SK-N-SH (cell line): ENCODE results near the gene ZSWIM5. TPM values are rescaled to one million over a fixed set of nuclear protein-coding genes. Genes with fewer than 3 reads are reported as not detected.
"Not testable (repeated sequence)": the region's sequence is repeated elsewhere in the genome, so short reads cannot be mapped to it uniquely, and the experiment has no call there.

ENCODE experiments used
- CTCF ChIA-PET: fragments of 300-600, 350-600 bp; formaldehyde crosslinking; extraction: SDS; loops from one replicate; lab custom pipeline; 2021; lab: Yijun Ruan, JAX
- POLR2A ChIA-PET: fragments of 350-600 bp; sonication (Branson Sonifier 250); formaldehyde crosslinking; extraction: SDS; loops from one replicate; lab custom pipeline; 2020; ENCODE audit warnings: antibody characterized with exemption, inconsistent platforms; lab: Yijun Ruan, JAX
- DNase-seq: peaks from one replicate; pipeline ENCODE4 v3.0.0; 2012
- H2AFZ ChIP-seq: fragments of 200-600 bp; sonication (generic); 2 replicates; pipeline ENCODE4 v1.8.1; 2016; ENCODE audit warnings: antibody characterized with exemption, mild to moderate bottlenecking, low read depth
- H3F3A ChIP-seq: fragments of 200-600 bp; sonication (generic); replicated peaks from 2 replicates; pipeline ENCODE3; 2016; ENCODE audit warnings: antibody characterized with exemption, mild to moderate bottlenecking; ENCODE audit not compliant: insufficient read depth
- H3K27ac ChIP-seq, 2 experiments: fragments of 200-500 bp in 1 of 2; fragments of 200-600 bp in 1 of 2; sonication (Bioruptor generic) in 1 of 2; sonication (generic), shearing (Covaris generic) in 1 of 2; 2 replicates each; pipeline versions ENCODE4 v1.5.1 to v1.6.1; 2014 to 2016; ENCODE audit warnings: low read depth in 2 of 2, inconsistent platforms in 1 of 2, low read length in 1 of 2, mild to moderate bottlenecking in 1 of 2, mixed read lengths in 1 of 2
- H3K27me3 ChIP-seq: fragments of 200-600 bp; sonication (generic), shearing (Covaris generic); 2 replicates; pipeline ENCODE4 v1.6.1; 2016; ENCODE audit warnings: mixed run types; ENCODE audit not compliant: insufficient read depth
- H3K36me3 ChIP-seq, 2 experiments: fragments of 200-500 bp in 1 of 2; fragments of 200-600 bp in 1 of 2; sonication (Bioruptor generic) in 1 of 2; sonication (generic) in 1 of 2; replicated peaks in 1 of 2; 2 replicates each; pipeline versions ENCODE3 to v1.5.1; 2014 to 2016; ENCODE audit warnings: low read length in 1 of 2, mild to moderate bottlenecking in 1 of 2; ENCODE audit not compliant: insufficient read depth in 2 of 2, control insufficient read depth in 1 of 2
- H3K4me1 ChIP-seq, 2 experiments: fragments of 200-500 bp in 1 of 2; fragments of 200-600 bp in 1 of 2; sonication (Bioruptor generic) in 1 of 2; sonication (generic), shearing (Covaris generic) in 1 of 2; 2 replicates each; pipeline versions ENCODE4 v1.5.1 to v1.6.1; 2014 to 2016; ENCODE audit warnings: low read depth in 1 of 2, low read length in 1 of 2, mixed run types in 1 of 2; ENCODE audit not compliant: insufficient read depth in 2 of 2, control insufficient read depth in 1 of 2
- H3K4me2 ChIP-seq: fragments of 200-600 bp; sonication (generic), shearing (Covaris generic); 2 replicates; pipeline ENCODE4 v1.6.1; 2017; ENCODE audit warnings: mixed run types
- H3K4me3 ChIP-seq, 2 experiments: fragments of 200-500 bp in 1 of 2; fragments of 200-600 bp in 1 of 2; sonication (Bioruptor generic) in 1 of 2; sonication (generic), shearing (Covaris generic) in 1 of 2; 2 replicates each; pipeline versions ENCODE4 v1.5.1 to v1.8.1; 2014 to 2016; ENCODE audit warnings: low read depth in 2 of 2, inconsistent platforms in 1 of 2, low read length in 1 of 2, mild to moderate bottlenecking in 1 of 2, mixed read lengths in 1 of 2, moderate library complexity in 1 of 2
- H3K79me2 ChIP-seq: fragments of 200-600 bp; sonication (generic); 2 replicates; pipeline ENCODE4 v1.8.1; 2017; ENCODE audit warnings: mild to moderate bottlenecking; ENCODE audit not compliant: insufficient read depth
- H3K9ac ChIP-seq: fragments of 200-600 bp; sonication (generic); 2 replicates; pipeline ENCODE4 v1.6.1; 2017; ENCODE audit warnings: mixed run types
- H3K9me2 ChIP-seq: fragments of 200-600 bp; sonication (generic); 2 replicates; pipeline ENCODE4 v1.6.1; 2017; ENCODE audit warnings: mixed run types
- H3K9me3 ChIP-seq: fragments of 200-600 bp; sonication (generic); 2 replicates; pipeline ENCODE4 v1.6.1; 2017; ENCODE audit warnings: mixed run types, mild to moderate bottlenecking, moderate library complexity
- H4K20me1 ChIP-seq: fragments of 200-600 bp; sonication (generic); 2 replicates; pipeline ENCODE4 v1.6.1; 2017; ENCODE audit warnings: mild to moderate bottlenecking, mixed run types; ENCODE audit not compliant: insufficient read depth
- ELF1 ChIP-seq: IDR thresholded peaks from 2 replicates; pipeline ENCODE4 v1.4.0; 2012
- GABPA ChIP-seq: IDR thresholded peaks from 2 replicates; pipeline ENCODE4 v1.4.0; 2012; ENCODE audit warnings: low read depth, mild to moderate bottlenecking
- JUND ChIP-seq: IDR thresholded peaks from 2 replicates; pipeline ENCODE4 v1.4.0; 2012
- RAD21 ChIP-seq: IDR thresholded peaks from 2 replicates; pipeline ENCODE4 v1.6.1; 2012; ENCODE audit warnings: mild to moderate bottlenecking, low read length
- RXRA ChIP-seq: IDR thresholded peaks from 2 replicates; pipeline ENCODE4 v1.4.0; 2012; ENCODE audit warnings: low read depth, mild to moderate bottlenecking, borderline replicate concordance
- SMC3 ChIP-seq: IDR thresholded peaks from 2 replicates; pipeline ENCODE4 v1.6.1; 2012; ENCODE audit warnings: low read depth, low read length, improper control_type of control experiment
- TAF1 ChIP-seq: IDR thresholded peaks from 2 replicates; pipeline ENCODE4 v1.6.1; 2012; ENCODE audit warnings: low read depth, mild to moderate bottlenecking, low read length, moderate library complexity, borderline replicate concordance
- TCF12 ChIP-seq: IDR thresholded peaks from 2 replicates; pipeline ENCODE4 v1.4.0; 2012
- TEAD4 ChIP-seq: IDR thresholded peaks from 2 replicates; pipeline ENCODE4 v1.4.0; 2012; ENCODE audit warnings: mild to moderate bottlenecking, borderline replicate concordance; ENCODE audit not compliant: insufficient read depth
- YY1 ChIP-seq: IDR thresholded peaks from 2 replicates; pipeline ENCODE4 v1.4.0; 2012; ENCODE audit warnings: low read depth, mild to moderate bottlenecking
- WGBS: methylation state at CpG from one replicate; pipeline ENCODE4 v1.1.6; 2017; ENCODE audit warnings: low lambda C conversion rate; 5-methylcytosine and 5-hydroxymethylcytosine counted together
- polyA plus RNA-seq, 3 experiments: library from polyadenylated mRNA; depleted of rRNA; stranded (reverse); fragments of >200 nt; gene quantifications; 2 replicates each; pipeline ENCODE4 v1.2.3, GENCODE V29; 2012
- TF ChIP-seq, protein P1 (sequence below): fragments of 150-350 bp; IDR thresholded peaks from 2 replicates; pipeline ENCODE4 v1.6.1; 2016; ENCODE audit warnings: mild to moderate bottlenecking, low read depth, low read length
- TF ChIP-seq, protein P2 (sequence below): IDR thresholded peaks from 2 replicates; pipeline ENCODE4 v1.4.0; 2012; ENCODE audit warnings: low read depth, borderline replicate concordance

ZSWIM5 gene
- polyA plus RNA-seq, 1 of the 3 experiments (the other 2 are of a cell fraction): 0.07 TPM

DNA sequence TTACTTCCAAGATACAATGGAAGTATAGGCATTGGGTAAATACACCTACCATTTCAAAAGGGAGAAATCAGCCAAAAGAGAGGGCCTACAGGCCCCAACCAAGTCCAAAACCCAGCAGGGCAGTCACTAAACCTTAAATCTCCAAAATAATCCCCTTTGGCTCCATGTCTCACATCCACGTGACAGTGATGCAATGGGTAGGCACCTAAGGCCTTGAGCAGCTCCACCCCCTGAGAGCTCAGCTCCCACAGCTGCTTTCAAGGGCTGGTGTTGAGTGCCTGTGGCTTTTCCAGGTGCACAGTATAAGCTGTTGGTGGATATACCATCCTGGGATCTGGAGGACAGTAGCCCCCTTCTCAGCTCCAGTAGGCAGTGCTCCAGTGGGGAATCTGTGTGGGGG, 121.8 kb downstream of the ZSWIM5 start:
- no peaks in the 10 kb centered on the region for H3F3A ChIP-seq
- no peak overlapping the region for H3K4me3 ChIP-seq
- TF ChIP-seq, protein P1, sequence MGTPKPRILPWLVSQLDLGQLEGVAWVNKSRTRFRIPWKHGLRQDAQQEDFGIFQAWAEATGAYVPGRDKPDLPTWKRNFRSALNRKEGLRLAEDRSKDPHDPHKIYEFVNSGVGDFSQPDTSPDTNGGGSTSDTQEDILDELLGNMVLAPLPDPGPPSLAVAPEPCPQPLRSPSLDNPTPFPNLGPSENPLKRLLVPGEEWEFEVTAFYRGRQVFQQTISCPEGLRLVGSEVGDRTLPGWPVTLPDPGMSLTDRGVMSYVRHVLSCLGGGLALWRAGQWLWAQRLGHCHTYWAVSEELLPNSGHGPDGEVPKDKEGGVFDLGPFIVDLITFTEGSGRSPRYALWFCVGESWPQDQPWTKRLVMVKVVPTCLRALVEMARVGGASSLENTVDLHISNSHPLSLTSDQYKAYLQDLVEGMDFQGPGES: no peak
- TF ChIP-seq RAD21 (no peak), RXRA (no peak), ELF1 (no peak)
- no peaks in the 10 kb centered on the region for H3K9me3 ChIP-seq
- H3K9ac ChIP-seq: no peak overlapping the region
- H3K9me2 ChIP-seq: no peaks in the 10 kb centered on the region
- no peaks in the 10 kb centered on the region for H4K20me1 ChIP-seq
- DNase-seq: no peak
- no peak overlapping the region for H3K27ac ChIP-seq
- no peak overlapping the region for H2AFZ ChIP-seq
- ChIA-PET POLR2A (no interaction called here), CTCF (no interaction called here)
- no CpG with 5 or more reads among the region's 1 CpG for WGBS
- no peaks in the 10 kb centered on the region; the same call in 1 of the 2 replicates for H3K27me3 ChIP-seq
- no peaks in the 10 kb centered on the region for H3K79me2 ChIP-seq
- no peaks in the 10 kb centered on the region for H3K36me3 ChIP-seq
- no peaks in the 10 kb centered on the region for H3K4me1 ChIP-seq
- H3K4me2 ChIP-seq: no peak overlapping the region

DNA sequence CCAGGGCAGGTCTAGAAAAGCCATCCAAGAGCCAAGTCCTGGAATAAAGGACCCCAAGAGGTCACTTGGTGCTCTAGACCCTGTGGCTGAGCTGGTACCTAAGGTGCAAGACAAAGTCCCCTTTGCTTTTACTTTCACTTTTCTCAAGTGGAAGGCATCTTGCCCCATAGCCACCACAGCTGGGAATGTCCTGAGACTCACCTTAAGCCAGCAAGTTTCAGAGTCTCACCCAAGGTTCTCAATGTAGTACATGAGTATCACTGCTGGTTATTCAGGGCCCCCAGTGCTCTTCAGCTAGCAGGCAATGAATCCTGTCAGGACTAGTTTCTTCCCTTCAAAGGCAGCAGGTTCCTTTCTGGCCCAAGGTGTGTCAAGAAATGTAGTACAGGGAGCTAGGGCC, 126.9 kb downstream of the ZSWIM5 start:
- no peak overlapping the region for H3K4me3 ChIP-seq
- H3K36me3 ChIP-seq: no peaks in the 10 kb centered on the region
- H4K20me1 ChIP-seq: no peaks in the 10 kb centered on the region
- no peaks in the 10 kb centered on the region for H3K79me2 ChIP-seq
- DNase-seq: no peak
- no peak overlapping the region for H3K27ac ChIP-seq
- TF ChIP-seq JUND (no peak), YY1 (no peak), TEAD4 (no peak), TCF12 (no peak), TAF1 (no peak), GABPA (no peak), SMC3 (no peak)
- TF ChIP-seq, protein P2, sequence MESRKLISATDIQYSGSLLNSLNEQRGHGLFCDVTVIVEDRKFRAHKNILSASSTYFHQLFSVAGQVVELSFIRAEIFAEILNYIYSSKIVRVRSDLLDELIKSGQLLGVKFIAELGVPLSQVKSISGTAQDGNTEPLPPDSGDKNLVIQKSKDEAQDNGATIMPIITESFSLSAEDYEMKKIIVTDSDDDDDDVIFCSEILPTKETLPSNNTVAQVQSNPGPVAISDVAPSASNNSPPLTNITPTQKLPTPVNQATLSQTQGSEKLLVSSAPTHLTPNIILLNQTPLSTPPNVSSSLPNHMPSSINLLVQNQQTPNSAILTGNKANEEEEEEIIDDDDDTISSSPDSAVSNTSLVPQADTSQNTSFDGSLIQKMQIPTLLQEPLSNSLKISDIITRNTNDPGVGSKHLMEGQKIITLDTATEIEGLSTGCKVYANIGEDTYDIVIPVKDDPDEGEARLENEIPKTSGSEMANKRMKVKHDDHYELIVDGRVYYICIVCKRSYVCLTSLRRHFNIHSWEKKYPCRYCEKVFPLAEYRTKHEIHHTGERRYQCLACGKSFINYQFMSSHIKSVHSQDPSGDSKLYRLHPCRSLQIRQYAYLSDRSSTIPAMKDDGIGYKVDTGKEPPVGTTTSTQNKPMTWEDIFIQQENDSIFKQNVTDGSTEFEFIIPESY: no peak
- TF ChIP-seq, all 33 proteins: peak for 0
- no peaks in the 10 kb centered on the region for H3K4me1 ChIP-seq
- no peaks in the 10 kb centered on the region for H3F3A ChIP-seq
- ChIA-PET POLR2A (no interaction called here), CTCF (no interaction called here)
- no peaks in the 10 kb centered on the region for H3K27me3 ChIP-seq
- no peak overlapping the region for H3K9ac ChIP-seq
- H2AFZ ChIP-seq: no peak overlapping the region
- H3K9me3 ChIP-seq: no peaks in the 10 kb centered on the region
- H3K9me2 ChIP-seq: no peaks in the 10 kb centered on the region
- H3K4me2 ChIP-seq: no peak overlapping the region

DNA sequence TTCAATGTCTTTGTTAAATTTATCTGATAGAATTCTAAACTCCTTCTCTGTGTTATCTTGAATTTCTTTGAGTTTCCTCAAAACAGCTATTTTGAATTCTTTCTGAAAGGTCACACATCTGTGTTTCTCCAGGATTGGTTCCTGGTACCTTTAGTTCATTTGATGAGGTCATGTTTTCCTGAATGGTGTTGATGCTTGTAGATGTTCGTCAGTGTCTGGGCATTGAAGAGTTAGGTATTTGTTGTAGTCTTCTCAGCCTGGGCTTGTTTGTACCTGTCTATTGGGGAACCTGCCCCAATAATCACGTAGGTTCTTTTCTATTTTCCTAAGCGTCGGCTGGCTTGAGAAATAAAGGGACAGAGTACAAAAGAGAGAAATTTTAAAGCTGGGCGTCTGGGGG, 129.4 kb downstream of the ZSWIM5 start:
- H3K9ac ChIP-seq, DNase-seq, H3K4me3 ChIP-seq, H4K20me1 ChIP-seq, H3K79me2 ChIP-seq, H3K9me2 ChIP-seq, H3K4me1 ChIP-seq, H3K9me3 ChIP-seq, H3K27me3 ChIP-seq, POLR2A ChIA-PET, H3K36me3 ChIP-seq, H3F3A ChIP-seq, H3K4me2 ChIP-seq, H3K27ac ChIP-seq, H2AFZ ChIP-seq, CTCF ChIA-PET: not testable (repeated sequence)
- WGBS: 73% methylated on average over 5 of the region's 5 CpGs
